HG03521 (cell line): ENCODE measurements around the gene C17orf78.
"Not testable (repeated sequence)": the region's sequence is repeated elsewhere in the genome, so short reads cannot be mapped to it uniquely, and the experiment has no call there.

ENCODE experiments used
- ATAC-seq: cut with Tn5 transposase; IDR thresholded peaks from one replicate; pipeline ENCODE4 v1.9.1; 2021; ENCODE audit warnings: mild to moderate bottlenecking, moderate library complexity; ENCODE audit not compliant: unreplicated experiment

Gene C17orf78

DNA sequence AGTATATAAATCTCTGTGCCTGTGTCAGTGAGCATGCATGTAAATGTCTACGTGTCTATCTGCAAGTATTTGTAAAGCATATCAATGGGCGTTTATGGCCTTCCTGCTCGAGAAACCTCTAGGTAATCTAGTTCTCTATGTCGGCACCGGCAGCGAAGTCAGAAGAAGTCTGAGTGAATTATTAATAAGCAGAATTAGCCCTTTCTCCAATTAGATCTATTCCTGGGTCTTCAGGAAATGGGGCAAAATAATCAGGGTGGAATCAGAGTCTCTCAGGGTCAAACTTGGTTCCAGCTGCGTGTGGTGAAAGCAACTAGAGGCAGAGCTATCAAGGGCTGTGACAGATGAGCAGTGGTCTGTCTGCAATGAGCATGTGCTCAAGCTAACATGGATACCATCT is at the start of gene C17orf78:
TSS of gene C17orf78 (plus strand) at position 280 of the 400 bp plus-strand sequence. CDS start at position 388, 108 bp downstream.
- no peak for ATAC-seq

DNA sequence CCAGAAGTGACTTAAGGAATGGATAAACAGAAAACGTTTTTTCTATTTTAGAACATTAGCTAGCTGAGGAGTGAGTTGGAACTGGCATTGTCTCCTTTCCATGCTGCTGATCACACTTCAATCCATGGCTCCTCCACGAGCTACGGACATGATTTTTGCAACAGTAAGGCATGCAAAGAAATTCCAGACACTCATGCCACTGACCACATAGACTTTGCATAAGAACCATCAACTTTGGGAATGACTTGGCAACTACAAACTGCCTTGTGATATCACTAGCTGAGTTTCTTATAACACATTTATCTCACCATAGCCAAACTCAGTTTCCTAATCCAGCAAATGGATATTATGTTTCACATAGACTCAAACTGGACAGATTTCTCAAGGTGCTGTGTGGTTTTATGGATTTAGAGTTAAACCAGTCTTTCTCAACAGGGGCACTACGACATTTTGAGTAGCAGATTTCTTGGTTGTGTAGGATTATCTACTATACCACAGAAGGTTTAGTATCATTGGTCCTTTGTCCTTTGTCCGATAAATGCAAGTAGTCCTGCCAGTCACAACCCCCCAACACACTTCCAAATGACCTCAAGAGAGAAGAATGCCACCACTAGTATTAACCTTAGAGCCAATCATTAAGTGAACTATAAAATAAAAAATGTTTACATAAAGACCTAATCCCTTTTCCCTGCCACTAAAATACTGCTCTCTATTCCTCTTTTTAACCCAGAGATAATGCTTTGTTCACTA is 48.3 kb upstream of the C17orf78 start:
- no peak for ATAC-seq

DNA sequence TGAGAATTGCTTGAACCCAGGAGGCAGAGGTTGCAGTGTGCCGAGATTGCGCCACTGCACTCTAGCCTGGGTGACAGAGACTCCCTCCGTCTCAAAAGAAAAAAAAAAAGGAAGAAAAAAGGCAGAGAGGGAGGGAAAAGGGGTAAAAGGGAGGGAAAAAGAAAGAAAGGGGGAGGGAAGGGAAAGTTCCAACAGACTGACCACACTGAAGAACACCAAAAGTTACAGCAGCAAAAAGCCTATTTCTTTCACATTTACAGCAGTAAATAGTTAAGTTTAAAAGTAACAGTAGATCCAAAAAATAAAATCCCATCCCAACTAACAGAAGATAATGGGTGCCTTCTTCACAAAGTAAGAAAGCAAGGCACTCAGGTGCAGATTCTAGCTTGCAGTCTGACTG is 36.9 kb upstream of the C17orf78 start:
- no peak for ATAC-seq

DNA sequence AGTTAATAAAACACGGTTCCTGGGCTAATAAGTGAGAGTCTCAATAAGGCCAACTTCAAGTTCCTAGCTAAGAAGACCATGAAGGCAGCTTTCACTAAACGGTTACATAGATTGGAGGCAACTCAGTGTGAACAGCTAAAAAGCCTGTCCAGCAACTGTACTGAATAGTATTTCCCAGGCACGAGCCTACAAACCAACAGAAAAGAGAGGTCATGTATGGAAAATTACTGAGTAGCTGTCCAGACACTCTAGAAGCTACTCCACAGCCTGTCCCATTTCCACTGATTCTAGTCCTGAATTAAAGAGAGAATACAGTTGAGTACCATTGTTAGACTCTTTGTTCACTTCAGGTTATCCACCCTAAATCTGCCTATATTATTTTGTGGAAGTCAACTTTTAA is 36.5 kb upstream of the C17orf78 start:
- ATAC-seq, result no peak

DNA sequence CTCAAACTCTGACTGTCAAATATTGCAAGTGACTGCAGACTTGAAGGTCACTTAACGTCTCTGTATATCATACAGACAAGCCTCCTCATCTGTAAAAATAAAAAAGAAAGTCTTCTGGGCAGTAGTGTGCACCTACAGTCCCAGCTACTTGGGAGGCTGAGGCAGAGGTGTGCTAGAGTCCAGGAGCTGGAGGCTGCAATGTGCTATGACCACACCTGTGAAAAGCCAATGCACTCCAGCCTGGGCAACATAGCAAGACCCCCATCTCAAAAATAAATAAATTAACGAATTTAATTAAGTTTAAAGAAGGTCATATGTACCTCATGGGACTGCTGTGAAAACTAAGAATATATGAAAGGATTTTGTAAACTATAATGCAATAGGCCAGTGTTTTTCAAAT is 35.0 kb upstream of the C17orf78 start:
- ATAC-seq, result no peak

DNA sequence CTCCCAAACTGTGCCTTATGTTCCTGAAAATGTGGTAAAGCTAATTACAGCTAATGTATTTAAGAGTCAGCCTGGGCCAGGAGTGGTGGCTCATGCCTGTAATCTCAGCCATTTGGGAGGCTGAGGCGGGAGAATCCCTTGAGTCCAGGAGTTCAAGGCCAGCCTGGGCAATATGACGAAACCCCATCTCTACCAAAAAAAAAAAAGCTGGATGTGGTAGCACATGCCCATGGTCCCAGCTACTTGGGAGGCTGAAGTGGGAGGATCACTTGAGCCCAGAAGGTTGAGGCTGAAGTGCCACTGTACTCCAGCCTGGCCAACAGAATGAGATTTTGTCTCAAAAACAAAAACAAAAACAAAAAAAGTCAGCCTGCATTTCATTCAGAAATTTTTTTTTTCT is 33.2 kb upstream of the C17orf78 start:
- ATAC-seq, result no peak

DNA sequence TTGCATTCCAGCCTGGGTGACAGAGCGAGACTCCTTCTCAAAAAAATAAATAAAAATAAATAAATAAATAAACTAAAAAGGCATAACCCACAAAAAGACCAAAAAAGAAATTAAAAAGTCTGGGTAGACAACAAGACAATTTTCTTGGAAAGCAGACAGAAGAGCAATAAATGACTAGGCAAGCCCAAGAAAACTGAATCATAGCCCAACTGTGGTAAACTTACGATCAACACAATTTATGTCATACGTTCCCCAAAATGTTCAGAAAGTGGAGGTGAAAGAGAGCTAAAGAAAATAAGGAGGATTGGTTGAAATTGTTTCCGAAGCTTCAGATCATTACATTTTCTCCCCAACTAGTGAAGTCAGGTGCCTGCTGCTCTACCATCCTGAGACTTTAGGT is 31.3 kb upstream of the C17orf78 start:
- ATAC-seq, result no peak

DNA sequence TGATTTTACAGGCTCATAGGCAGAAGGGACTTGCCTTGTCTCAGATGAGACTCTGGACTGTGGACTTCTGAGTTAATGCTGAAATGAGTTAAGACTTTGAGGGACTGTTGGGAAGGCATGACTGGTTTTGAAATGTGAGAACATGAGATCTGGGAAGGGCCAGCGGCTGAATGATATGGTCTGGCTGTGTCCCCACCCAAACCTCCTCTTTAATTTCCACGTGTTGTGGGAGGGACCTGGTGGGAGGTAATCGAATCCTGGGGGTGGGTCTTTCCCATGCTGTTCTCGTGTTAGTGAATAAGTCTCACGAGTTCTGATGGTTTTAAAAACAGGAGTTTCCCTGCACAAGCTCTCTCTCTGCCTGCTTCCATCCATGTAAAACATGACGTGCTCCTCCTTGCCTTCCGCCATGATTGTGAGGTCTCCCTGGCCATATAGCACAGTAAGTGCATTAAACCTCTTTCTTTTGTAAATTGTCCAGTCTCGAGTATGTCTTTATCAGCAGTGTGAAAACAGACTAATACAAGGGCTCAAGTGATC is 28.9 kb upstream of the C17orf78 start:
- not testable (repeated sequence) for ATAC-seq

DNA sequence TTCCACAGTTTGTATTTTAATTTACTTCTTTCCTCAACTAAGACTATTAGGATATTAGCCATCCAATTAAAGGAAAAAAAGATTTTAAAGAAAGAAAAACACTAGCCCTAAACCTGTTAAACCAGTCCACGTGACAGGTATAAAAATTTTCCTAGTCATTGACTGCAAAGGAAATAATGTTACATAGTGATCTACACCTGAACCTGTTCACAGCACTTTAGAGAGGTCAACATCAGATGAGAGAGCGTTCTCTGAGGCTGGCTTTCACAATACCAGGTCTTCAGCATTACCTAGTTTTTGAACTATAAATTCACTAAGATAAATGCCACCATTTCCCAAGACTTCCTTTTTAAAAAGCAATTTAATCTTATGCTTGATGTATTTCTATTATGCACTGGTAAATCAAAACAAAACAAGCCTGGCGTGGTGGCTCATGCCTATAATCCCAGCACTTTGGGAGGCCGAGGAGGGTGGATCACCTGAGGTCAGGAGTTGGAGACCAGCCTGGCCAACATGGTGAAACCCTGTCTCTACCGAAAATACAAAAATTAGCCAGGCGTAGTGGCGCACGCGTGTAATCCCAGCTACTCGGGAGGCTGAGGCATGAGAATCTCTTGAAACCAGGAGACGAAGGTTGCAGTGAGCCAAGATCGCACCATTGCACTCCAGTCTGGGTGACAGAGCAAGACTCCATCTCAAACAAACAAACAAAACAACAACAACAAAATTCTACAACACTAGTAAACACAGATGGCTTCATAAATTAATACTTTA is 18.8 kb upstream of the C17orf78 start:
- ATAC-seq, result not testable (repeated sequence)

DNA sequence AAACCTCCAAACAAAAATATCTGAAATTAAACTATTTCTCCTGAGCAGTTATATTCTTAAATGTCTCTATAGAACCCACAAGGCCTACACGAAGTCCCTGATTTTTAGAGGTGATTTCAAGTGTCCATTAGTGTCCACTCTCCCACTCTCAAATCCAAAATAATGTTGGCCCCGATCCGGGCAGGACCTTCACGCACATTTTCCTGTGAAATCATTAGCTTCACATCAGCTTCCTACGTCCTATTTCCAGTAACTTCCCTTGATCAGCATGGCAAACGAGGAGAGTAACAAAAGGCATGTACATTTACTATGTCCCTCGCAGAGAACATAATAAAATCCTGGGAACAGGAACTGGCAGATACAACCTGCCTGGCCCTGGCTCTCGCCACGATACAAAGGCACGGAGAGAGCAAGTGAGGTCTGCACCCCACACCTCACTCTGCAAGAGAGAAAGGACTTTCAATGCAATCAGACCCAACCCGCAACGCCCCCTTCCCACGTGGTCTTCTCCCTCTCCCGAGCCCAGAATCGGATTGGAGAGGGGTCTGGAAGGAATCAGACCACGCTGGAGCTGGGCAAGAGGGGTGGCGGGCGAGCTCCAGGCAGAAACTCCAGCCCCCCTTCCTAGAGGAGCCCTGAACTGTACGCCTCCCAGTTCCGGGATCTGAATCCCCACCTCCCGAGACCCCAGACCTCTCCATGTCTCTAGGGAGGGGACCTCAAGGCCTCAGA is 17.5 kb upstream of the C17orf78 start:
- peak; percentile 7 for ATAC-seq

DNA sequence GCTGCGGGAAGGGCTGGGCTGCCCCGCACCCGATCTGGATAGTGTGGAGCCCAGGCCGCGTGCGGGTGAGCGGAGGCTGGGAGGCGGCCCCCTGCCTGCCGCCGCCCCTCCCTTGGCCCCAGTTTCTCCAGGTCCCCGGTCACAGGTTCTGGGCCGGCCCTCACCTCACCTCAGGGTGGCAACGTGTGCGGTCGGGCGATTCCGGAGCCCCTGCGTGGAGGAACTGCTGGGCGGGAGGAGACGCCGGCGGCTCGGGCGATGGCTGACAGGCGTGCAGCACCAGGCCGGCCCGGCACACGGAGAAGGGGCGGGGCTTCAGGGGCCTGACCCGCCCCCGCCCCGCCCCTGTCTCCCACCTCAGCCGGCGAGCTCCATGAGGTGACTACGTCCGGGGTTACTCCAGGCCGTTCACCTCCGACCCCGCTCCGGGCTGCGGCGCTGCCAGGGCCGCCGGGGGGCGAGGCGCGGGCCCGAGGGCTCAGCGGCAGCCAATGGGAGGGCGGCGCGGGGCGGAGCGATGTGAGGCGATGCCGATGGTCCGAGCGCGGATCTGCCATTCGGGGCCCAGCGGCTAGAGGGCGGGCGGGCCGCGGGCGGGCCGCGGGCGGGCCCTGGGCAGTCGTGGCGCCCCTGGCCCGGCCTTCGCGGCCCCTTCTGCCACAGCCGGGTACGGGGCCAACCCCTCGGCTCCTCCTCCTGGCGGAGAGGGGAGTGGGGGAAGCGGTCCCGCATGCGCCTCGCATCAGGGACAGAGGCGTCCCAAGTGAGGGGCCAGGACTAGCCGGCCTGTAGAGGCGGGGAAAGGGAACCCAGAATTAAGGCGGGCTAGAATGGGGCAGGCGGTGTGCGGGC is 16.7 kb upstream of the C17orf78 start:
- peak; percentile 88 for ATAC-seq

DNA sequence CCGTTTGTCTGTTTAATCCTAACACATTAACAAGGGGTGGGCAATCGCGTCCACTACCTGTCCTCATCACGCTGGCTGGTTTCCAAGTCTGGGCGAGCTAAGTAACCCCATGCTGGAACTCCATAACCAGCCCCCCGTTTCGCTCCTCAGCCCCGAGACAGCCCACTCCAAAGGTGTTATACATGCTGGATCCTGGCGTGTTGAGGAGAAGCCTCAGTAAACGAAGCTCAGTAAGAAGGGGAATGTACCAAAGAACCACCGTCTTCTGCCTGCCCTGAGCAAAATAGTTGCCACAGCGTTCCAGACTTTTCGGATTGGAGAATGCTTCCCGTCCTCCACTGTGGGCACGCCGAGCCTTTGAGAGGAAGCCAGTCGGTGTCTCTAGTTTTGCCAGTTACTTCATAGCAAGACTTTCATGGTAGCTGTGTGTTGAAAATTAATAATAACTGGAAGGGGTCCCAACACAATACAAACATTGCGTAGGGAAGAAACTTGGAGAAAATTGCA is 16.1 kb upstream of the C17orf78 start:
- no peak for ATAC-seq

DNA sequence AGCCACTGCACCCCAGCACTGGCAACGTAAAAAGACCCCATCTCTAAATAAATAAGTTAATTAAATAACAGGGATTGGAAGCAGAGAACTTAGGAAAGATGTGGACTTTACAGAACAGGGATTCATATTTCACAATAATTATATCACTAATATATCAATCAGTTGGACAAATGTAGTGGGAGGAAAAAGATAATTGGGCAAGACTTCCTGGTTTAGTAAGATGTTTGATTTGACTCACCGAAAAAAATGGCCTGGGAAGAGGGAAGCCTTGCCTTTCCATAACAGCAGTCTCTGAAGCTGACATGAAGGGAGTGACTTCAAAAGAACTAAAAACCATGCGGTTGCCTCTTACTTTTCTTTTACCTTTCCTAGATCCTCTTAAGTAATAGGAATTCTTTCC is 15.2 kb upstream of the C17orf78 start:
- ATAC-seq, result no peak

DNA sequence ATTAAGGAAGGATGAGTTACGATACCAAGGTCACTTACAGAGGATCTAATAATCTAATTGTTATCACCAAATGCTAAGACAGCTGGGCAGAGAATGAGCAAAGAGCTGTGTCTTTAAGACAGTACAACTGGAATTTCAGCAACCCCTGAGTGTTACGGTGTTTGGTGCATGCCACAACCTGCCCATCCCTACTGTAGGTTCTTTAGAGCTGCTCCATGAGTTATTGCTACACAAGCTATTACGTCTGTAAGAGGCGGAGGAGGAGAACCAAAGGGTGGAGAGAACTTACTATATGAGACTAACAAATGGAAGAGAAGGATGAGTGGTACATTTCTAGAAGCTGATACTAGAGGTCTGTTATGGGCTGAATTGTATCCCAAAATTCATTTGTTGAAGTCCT is 14.2 kb upstream of the C17orf78 start:
- ATAC-seq, result no peak

DNA sequence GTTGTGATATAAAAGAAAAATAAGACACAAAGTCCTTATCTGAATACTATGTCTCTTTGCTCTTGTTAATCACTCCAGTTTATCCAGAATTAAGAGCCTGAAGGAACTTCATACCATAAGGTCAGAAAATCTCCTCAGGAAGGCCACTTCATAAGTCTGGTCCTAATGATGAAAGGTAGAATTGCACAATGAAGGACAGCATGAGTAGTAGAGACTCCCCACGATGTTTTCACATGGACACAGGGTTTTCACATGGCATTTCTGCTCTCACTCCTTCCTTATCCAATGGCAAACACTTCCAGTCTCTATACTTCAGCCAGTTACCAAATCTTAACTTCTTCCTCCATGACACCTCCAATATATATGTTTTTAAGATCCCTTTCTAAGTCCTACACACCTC is 10.2 kb upstream of the C17orf78 start:
- no peak for ATAC-seq

DNA sequence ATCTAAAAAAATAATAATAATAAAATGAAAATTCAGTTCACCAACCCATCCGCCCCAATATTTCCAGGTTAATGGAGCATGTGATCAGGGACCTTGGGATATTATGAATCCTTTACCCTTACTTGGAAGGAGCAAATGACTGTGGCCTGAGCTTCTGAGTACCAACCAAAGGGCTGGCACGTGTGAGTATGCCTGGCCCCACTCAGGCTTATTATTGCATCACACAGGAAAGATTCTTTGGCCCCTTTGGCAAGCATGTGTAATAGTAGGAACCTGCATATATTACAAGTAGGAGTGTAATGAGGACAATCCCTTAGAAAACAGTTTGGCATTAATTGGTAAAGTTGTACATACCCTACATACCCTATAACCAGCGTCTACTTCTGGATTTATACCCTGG is 7.2 kb upstream of the C17orf78 start:
- no peak for ATAC-seq

DNA sequence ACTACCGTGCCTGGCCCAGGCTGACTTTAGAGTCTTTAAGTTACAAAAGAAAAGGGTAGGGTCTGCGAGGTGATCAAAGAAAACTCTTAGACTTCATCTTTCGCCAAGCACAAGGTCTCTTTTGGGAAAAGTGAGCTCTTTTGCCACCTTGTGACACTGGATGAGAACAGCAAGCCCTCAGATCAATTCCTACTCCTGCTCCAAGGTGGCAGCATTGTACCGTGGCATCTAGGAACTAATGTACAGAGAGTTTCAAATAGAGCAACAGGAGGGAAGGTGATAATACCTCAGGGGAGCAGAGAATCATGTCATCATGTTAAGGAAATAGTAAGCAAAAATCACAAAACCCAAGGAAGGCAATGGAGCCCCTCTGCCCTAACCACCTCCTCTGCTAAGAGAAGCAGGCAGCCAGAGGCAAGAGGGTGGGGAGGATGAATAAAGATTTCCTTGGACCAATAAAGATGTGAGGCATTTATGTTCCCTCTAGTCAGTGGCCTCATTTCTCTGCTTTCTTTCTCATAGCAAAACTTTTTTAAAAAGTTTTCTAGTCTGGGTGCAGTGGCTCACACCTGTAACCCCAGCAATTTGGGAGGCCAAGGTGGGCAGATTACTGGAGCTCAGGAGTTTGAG is 2.1 kb upstream of the C17orf78 start:
- peak; percentile 51 for ATAC-seq

DNA sequence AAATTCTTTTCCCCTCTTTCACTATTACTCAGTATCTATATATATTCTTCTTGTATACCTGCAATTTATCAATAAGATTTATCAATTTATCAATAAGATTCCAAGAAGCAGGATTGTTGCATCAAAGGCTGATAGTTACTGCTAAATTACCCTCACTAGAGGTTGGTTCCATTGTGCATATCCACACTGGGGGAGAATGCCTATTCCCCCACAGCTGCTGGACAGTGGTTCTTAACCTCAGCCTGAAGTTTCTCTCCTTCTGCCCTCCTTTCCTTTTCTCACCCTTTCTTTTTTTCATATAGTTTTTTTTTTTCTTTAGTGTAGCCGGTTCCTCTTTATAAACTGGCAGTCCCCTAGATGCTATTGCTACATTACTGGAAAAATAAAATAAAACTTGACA is 6.3 kb downstream of the C17orf78 start:
- no peak for ATAC-seq

DNA sequence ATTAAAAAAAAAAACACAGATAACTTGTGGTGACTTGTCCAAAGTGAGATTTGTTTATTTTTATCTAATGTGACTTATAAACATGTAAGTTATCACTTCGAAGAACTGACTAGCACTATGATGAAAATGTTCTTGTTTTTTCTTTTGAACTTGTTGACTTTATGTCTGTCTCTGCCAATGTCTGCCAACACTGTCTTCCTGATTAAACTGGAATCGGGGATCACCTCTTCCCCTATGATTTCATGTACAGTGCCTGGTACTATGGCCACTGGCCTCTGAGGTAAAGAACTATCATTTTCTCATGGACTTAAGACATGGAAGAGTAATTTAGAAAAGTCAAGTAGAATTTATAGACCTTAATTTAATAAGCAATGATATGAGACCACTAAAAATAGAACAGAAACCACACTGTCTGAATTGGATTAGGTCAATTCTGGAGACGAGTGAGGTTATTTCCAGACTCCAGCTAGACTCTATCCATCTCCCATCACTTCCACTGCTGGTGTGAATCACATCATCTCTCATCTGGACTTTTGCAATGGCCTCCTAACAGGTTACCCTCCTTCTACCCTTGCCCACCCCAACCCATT is 8.9 kb downstream of the C17orf78 start:
- ATAC-seq, result no peak
